Bronchial epithelial cell (primary cell): ENCODE results near the gene MDM2. TPM values are rescaled to one million over a fixed set of nuclear protein-coding genes. Genes with fewer than 3 reads are reported as not detected.

Experiments used
- DNase-seq: peaks from one replicate; pipeline ENCODE4 v3.0.0-alpha.2; 2010; ENCODE audit warnings: low read depth
- FAIRE-seq: peaks from 2 replicates; lab custom pipeline; 2011; peaks lifted over from hg19 to GRCh38; lab: Jason Lieb, UNC
- H3K27me3 ChIP-seq: 2 replicates; pipeline ENCODE4 v1.5.1; 2011; ENCODE audit warnings: low read length; ENCODE audit not compliant: control insufficient read depth, insufficient read depth
- H3K36me3 ChIP-seq: 2 replicates; pipeline ENCODE4 v1.5.1; 2011; ENCODE audit warnings: low read length; ENCODE audit not compliant: control insufficient read depth, insufficient read depth
- H3K4me3 ChIP-seq: 2 replicates; pipeline ENCODE4 v1.5.1; 2011; ENCODE audit warnings: mild to moderate bottlenecking, low read depth, low read length, control low read depth
- total RNA-seq: library from RNA; depleted of rRNA; stranded (reverse); fragments of >200 nt; gene quantifications from 2 replicates; pipeline ENCODE4 v1.2.1, GENCODE V29; 2014
- TF ChIP-seq, protein P1 (sequence below): IDR thresholded peaks from 2 replicates; pipeline ENCODE4 v1.5.1; 2011; ENCODE audit warnings: mild to moderate bottlenecking, moderate library complexity, low read length, control low read depth, inconsistent platforms; ENCODE audit not compliant: insufficient read depth, severe bottlenecking

The MDM2 gene
- total RNA-seq, 1 donor from 2014 or later, result 116 TPM

DNA sequence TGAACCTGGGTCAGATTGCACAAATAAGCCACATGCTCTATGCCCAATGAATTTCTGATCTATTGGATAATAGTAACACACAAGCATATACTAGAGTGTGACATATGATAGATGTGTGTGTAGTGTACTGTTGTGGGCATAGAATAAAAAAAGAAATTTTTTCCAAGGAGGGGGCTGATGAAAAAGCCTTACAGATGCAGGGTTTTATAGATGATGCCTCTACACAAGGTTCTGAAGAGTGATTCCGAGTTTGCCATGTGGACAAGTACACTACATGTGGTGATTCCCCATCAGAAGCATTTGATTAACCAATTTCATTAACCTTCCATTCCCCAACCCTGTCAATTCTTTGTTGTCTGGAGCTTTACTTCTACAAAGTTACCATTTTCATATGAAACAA is 79.7 kb downstream of the MDM2 start:
- FAIRE-seq, result no peak
- no peak overlapping the region for H3K4me3 ChIP-seq
- DNase-seq, result no peak
- TF ChIP-seq, protein P1, sequence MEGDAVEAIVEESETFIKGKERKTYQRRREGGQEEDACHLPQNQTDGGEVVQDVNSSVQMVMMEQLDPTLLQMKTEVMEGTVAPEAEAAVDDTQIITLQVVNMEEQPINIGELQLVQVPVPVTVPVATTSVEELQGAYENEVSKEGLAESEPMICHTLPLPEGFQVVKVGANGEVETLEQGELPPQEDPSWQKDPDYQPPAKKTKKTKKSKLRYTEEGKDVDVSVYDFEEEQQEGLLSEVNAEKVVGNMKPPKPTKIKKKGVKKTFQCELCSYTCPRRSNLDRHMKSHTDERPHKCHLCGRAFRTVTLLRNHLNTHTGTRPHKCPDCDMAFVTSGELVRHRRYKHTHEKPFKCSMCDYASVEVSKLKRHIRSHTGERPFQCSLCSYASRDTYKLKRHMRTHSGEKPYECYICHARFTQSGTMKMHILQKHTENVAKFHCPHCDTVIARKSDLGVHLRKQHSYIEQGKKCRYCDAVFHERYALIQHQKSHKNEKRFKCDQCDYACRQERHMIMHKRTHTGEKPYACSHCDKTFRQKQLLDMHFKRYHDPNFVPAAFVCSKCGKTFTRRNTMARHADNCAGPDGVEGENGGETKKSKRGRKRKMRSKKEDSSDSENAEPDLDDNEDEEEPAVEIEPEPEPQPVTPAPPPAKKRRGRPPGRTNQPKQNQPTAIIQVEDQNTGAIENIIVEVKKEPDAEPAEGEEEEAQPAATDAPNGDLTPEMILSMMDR, result no peak
- H3K27me3 ChIP-seq, result no peaks in the 10 kb centered on the region
- no peaks in the 10 kb centered on the region for H3K36me3 ChIP-seq

DNA sequence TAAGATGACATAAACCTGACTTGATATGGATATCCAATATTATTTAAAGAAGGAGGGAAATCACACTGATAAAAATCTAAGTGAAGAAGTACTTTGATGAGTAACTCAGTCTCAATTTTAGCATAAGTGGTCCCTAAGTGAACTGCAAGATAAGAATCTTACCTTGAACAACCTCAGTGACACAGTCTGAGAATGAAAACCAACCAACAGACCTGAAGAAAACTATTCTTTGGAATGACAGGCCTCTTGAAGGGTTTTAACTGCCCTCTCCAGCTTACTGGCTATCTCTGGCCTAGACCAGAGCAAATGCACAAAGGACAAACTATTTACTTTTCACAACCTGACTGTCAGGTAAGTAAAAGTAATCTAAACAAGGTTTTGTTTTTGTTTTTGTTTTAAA is 80.3 kb downstream of the MDM2 start:
- no peak for FAIRE-seq

DNA sequence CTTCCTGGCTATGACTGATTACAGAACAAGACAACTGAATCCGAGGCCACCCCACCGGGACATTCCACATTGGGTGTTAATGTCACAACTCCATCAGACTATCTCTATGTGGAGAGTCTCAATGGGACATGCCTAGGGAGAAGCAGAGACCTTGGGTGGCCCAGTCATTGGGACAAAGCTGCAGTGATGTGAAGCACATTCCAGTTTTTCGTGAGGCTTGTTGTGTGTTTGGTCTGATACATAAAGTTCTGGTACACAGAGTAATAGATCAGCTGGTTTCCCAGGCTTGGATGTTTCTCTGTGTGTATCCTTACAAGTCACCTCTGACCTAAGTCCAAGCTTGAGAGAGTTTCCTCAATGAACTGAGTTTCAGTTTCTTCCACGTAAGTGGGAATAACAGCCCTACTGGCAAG is 82.7 kb downstream of the MDM2 start:
- no peaks in the 10 kb centered on the region for H3K27me3 ChIP-seq
- TF ChIP-seq, protein P1, result no peak
- FAIRE-seq (no peak), DNase-seq (no peak)
- no peaks in the 10 kb centered on the region for H3K36me3 ChIP-seq
- no peak overlapping the region for H3K4me3 ChIP-seq

More for the DNA sequence above, 80.3 kb downstream of the MDM2 start:
- TF ChIP-seq, protein P1, result no peak
- no peak for DNase-seq
- Histone ChIP-seq H3K36me3 (no peaks in the 10 kb centered on the region), H3K4me3 (no peak overlapping the region), H3K27me3 (no peaks in the 10 kb centered on the region)

DNA sequence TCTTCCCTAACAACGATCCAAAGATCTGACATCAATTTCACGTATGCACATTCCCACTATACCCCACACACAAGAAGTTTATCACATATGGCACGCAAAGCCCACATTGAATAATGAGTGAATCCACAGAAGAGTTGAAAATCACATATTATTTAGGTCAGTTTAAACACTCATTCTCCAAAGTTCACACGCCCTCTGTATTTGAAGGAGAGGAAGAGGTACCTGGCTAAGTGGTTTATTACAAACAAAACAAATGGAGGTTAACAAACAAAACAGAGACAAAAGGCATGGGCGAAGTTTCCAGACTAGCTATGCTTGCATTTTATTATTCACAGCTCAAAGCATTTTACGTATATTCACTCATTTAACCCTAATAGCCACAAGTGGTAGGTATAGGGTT is 83.2 kb downstream of the MDM2 start:
- FAIRE-seq (no peak), DNase-seq (no peak)
- Histone ChIP-seq H3K36me3 (no peaks in the 10 kb centered on the region), H3K4me3 (no peak overlapping the region), H3K27me3 (no peaks in the 10 kb centered on the region)
- TF ChIP-seq, protein P1, result no peak

DNA sequence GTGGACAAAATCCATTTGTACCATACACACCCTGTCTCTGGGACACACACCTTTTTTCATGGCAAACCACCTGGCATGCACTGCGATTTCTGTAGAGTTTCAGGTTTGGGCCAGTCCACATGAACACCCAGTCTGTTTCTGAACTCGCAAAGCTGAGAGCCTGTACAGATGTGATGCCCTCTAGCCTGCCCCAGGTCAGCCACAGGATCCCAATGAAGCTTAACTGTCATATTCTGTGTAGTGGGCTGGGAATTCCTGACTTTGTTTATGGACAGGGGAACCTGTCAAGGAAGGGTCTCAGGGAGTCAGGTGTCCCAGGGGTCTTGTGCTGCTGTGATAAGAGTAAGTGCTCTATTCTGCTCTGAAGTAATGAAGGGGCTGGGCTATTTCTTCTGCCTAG is 85.2 kb downstream of the MDM2 start:
- no peaks in the 10 kb centered on the region for H3K36me3 ChIP-seq
- FAIRE-seq, result no peak
- no peak overlapping the region for H3K4me3 ChIP-seq
- no peak for DNase-seq
- TF ChIP-seq, protein P1, result no peak
- no peaks in the 10 kb centered on the region for H3K27me3 ChIP-seq

DNA sequence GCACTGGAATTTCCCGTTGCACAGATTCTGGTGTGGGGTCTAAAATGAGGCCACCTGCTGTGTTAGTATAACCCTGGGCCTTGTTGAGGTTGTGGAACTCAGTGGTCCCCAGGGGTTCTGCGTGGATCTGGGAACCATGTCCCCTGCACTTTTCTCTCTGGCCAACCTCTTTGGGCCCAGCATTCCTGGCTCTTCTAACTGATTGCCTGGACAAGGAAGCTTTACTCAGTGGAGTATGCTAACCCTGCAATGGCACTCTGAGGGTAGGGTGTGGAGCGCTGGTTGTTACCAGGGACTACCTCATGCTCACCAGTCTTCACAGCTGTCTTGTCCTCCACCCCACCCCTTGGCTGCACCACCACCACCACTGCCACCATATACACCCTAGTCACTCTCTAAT is 85.8 kb downstream of the MDM2 start:
- DNase-seq (no peak), FAIRE-seq (no peak)
- H3K27me3 ChIP-seq, result no peaks in the 10 kb centered on the region
- H3K4me3 ChIP-seq, result no peak overlapping the region
- no peaks in the 10 kb centered on the region for H3K36me3 ChIP-seq
- TF ChIP-seq, protein P1, result no peak
